Measurements from ENCODE around the gene TYROBP. TPM values are rescaled to one million over a fixed set of nuclear protein-coding genes. Genes with fewer than 3 reads are reported as not detected.

Gene TYROBP
- polyA plus RNA-seq, 1 experiment, result not detected

- no peak overlapping the region for H3K27ac ChIP-seq (ENCODE audit: low read depth, low read length)
- no peak for TF ChIP-seq CTCF (IDR thresholded peaks at IDR 0.05; ENCODE audit: low read depth, low read length)
- no peak overlapping the region for H3K4me3 ChIP-seq (ENCODE audit: low read depth, low read length)
- DNase-seq (ENCODE audit: low read depth, low spot score), result no peak
- ChIA-PET POLR2A (no interaction called here), CTCF (no interaction called here)
- no peaks in the 10 kb centered on the region; the same call in 1 of the 2 replicates for H3K9me3 ChIP-seq (ENCODE audit: control insufficient read depth, insufficient read depth, low read length)
- no peaks in the 10 kb centered on the region for H3K27me3 ChIP-seq (ENCODE audit: control insufficient read depth, insufficient read depth, low read length)
Observed at GRCh38 chr19:35888398-35888797, 19.7 kb downstream of the TYROBP start.

GRCh38 chr19:35887197-35887596 is 20.9 kb downstream of the TYROBP start:
- Histone ChIP-seq H3K9me3 (ENCODE audit: control insufficient read depth, insufficient read depth, low read length) (no peaks in the 10 kb centered on the region; the same call in 1 of the 2 replicates), H3K27ac (ENCODE audit: low read depth, low read length) (no peak overlapping the region), H3K27me3 (ENCODE audit: control insufficient read depth, insufficient read depth, low read length) (no peaks in the 10 kb centered on the region), H3K4me3 (ENCODE audit: low read depth, low read length) (no peak overlapping the region)
- TF ChIP-seq CTCF (IDR thresholded peaks at IDR 0.05; ENCODE audit: low read depth, low read length), result no peak
- CTCF ChIA-PET, result no interaction called here
- POLR2A ChIA-PET, result no interaction called here
- no peak for DNase-seq (ENCODE audit: low read depth, low spot score)

GRCh38 chr19:35885904-35886303 is 22.2 kb downstream of the TYROBP start:
- POLR2A ChIA-PET, result no interaction called here
- no peak overlapping the region for H3K27ac ChIP-seq (ENCODE audit: low read depth, low read length)
- CTCF ChIA-PET, result interaction anchor here (1.4 kb wide), 2 partner anchors 45 to 46 kb away, joined by 3 to 5 read pairs; no protein-coding TSS in a partner anchor
- no peaks in the 10 kb centered on the region for H3K27me3 ChIP-seq (ENCODE audit: control insufficient read depth, insufficient read depth, low read length)
- H3K9me3 ChIP-seq (ENCODE audit: control insufficient read depth, insufficient read depth, low read length), result no peaks in the 10 kb centered on the region; the same call in 1 of the 2 replicates
- no peak for TF ChIP-seq CTCF (IDR thresholded peaks at IDR 0.05; ENCODE audit: low read depth, low read length)
- H3K4me3 ChIP-seq (ENCODE audit: low read depth, low read length), result no peak overlapping the region
- DNase-seq (ENCODE audit: low read depth, low spot score), result no peak

GRCh38 chr19:35885225-35885738 is 22.8 kb downstream of the TYROBP start:
- no peak for TF ChIP-seq CTCF (IDR thresholded peaks at IDR 0.05; ENCODE audit: low read depth, low read length)
- no peak for DNase-seq (ENCODE audit: low read depth, low spot score)
- POLR2A ChIA-PET, result no interaction called here
- no peaks in the 10 kb centered on the region for H3K27me3 ChIP-seq (ENCODE audit: control insufficient read depth, insufficient read depth, low read length)
- H3K4me3 ChIP-seq (ENCODE audit: low read depth, low read length), result no peak overlapping the region
- no peak overlapping the region for H3K27ac ChIP-seq (ENCODE audit: low read depth, low read length)
- no peaks in the 10 kb centered on the region; the same call in 1 of the 2 replicates for H3K9me3 ChIP-seq (ENCODE audit: control insufficient read depth, insufficient read depth, low read length)
- CTCF ChIA-PET, result interaction anchor here (1.4 kb wide), 2 partner anchors 46 to 47 kb away, joined by 3 to 5 read pairs; no protein-coding TSS in a partner anchor

- ChIA-PET CTCF (interaction anchor here (0.6 to 4.1 kb wide), 5 partner anchors 9 to 257 kb away, joined by 3 to 66 read pairs (median 5); no protein-coding TSS in a partner anchor), POLR2A (interaction anchor here (0.6 to 1.0 kb wide), 4 partner anchors 13 to 48 kb away, joined by 3 to 5 read pairs (median 4); no protein-coding TSS in a partner anchor)
- Histone ChIP-seq H3K9me3 (ENCODE audit: control insufficient read depth, insufficient read depth, low read length) (no peaks in the 10 kb centered on the region), H3K27ac (ENCODE audit: low read depth, low read length) (no peak overlapping the region), H3K27me3 (ENCODE audit: control insufficient read depth, insufficient read depth, low read length) (no peaks in the 10 kb centered on the region), H3K4me3 (ENCODE audit: low read depth, low read length) (no peak overlapping the region)
- TF ChIP-seq CTCF (IDR thresholded peaks at IDR 0.05; ENCODE audit: low read depth, low read length), result no peak
- no peak for DNase-seq (ENCODE audit: low read depth, low spot score)
Observed at GRCh38 chr19:35883882-35884281, 24.2 kb downstream of the TYROBP start.

All from AG04450 (cell line).